ENCODE data around the gene NEAT1. TPM values are rescaled to one million over a fixed set of nuclear protein-coding genes. Genes with fewer than 3 reads are reported as not detected.

The NEAT1 gene
- total RNA-seq, 1 donor: 487 TPM

GRCh38 chr11:65436412-65437032, 13.9 kb downstream of the NEAT1 start:
- peak; percentile 71 for DNase-seq (ENCODE audit: low read depth)
- peak overlapping the region; percentile 13 for H3K4me3 ChIP-seq (ENCODE audit: low read depth, low read length)
- no peak for TF ChIP-seq CTCF (IDR thresholded peaks at IDR 0.05; ENCODE audit: insufficient read depth, low read depth, low read length)

DNA sequence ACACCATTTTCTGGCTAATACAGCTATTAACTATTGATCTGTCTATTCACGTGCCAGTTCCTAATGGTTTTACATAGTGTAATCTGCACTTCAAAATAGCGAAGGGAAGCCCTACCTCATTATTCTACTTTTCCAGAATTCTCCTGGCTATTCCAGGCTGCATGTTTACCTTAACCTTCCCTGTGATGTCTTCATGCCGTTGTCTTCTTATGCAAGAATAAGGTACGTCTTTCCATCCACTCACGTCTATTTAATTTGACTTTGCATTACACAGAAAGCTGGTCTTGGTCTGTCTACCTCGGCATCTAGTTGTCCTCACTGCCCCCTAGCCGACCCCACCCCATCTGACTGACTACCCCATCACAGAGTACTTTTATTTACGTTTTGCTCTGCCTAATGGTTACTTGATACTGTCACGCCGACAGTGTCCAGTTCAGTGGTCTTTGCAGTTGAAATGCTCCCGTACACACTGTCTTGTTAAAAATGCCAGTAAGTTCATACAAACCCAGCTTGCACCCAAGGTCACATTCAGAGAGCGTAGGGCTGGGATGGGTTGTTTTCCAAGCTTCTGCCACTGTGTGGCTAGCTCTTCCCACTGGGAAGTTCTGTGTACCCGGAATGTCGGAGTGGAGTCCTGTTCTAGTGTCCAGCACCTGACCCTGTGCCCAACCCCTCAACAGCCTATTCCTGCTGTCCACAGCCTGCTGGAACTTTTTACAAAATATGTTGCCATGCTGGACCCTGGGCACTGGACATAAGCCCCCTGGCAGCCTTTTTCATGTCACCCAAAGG, 15.0 kb downstream of the NEAT1 start:
- H3K4me3 ChIP-seq (ENCODE audit: low read depth, low read length): peak overlapping the region; percentile 31
- peak; percentile 70 for DNase-seq (ENCODE audit: low read depth)

GRCh38 chr11:65438257-65439151, 15.9 kb downstream of the NEAT1 start:
- DNase-seq (ENCODE audit: low read depth): peak; percentile 60
- no peak for TF ChIP-seq CTCF (IDR thresholded peaks at IDR 0.05; ENCODE audit: insufficient read depth, low read depth, low read length)
- peak overlapping the region; percentile 31 for H3K4me3 ChIP-seq (ENCODE audit: low read depth, low read length)

More for the DNA sequence above, 15.0 kb downstream of the NEAT1 start:
- TF ChIP-seq CTCF (IDR thresholded peaks at IDR 0.05; ENCODE audit: insufficient read depth, low read depth, low read length): no peak

- no peak for TF ChIP-seq CTCF (IDR thresholded peaks at IDR 0.05; ENCODE audit: insufficient read depth, low read depth, low read length)
- peak; percentile 72 for DNase-seq (ENCODE audit: low read depth)
- H3K4me3 ChIP-seq (ENCODE audit: low read depth, low read length): peak overlapping the region; percentile 10
Observed at GRCh38 chr11:65439331-65440181, 17.0 kb downstream of the NEAT1 start.

DNA sequence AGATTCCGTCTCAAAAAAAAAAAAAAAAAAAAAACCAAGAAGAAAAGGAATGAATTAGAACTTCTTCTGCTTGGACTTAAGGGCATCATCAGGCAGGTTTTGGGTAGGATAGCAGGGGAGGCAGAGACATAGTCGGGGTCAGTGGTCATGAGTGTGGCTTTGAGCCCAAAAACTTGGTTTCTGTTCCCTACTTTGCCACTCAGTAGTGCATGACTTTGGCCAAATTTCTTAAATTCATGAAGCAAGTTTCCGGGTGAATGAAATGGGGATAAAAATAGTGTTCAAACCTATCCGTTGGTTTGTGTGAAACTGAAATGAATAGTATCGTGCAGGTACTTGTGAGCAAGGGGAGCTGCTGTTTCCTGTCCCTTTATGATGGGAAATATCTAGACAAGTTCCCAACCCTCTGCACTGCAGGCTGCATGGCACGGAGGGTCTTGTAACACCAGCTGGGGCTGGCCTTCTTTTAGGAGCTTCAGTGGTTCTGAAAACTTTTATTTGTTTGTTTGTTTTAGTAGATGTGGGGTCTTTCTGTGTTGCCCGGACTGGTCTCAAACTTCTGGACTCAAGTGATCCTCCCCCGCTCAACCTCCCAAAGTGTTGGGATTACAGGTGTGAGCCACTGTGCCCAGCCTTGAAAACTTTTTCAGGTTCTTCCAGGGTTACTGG, 18.4 kb downstream of the NEAT1 start:
- DNase-seq (ENCODE audit: low read depth): peak; percentile 70
- no peak overlapping the region for H3K4me3 ChIP-seq (ENCODE audit: low read depth, low read length)
- TF ChIP-seq CTCF (IDR thresholded peaks at IDR 0.05; ENCODE audit: insufficient read depth, low read depth, low read length): no peak
